Fibroblast of peridontal ligament (primary cell): ENCODE data around the gene ACSBG1.

Experiments
- DNase-seq: peaks from one replicate; pipeline ENCODE4 v3.0.0-alpha.2; 2010; ENCODE audit errors: extremely low read depth

The ACSBG1 gene

DNA sequence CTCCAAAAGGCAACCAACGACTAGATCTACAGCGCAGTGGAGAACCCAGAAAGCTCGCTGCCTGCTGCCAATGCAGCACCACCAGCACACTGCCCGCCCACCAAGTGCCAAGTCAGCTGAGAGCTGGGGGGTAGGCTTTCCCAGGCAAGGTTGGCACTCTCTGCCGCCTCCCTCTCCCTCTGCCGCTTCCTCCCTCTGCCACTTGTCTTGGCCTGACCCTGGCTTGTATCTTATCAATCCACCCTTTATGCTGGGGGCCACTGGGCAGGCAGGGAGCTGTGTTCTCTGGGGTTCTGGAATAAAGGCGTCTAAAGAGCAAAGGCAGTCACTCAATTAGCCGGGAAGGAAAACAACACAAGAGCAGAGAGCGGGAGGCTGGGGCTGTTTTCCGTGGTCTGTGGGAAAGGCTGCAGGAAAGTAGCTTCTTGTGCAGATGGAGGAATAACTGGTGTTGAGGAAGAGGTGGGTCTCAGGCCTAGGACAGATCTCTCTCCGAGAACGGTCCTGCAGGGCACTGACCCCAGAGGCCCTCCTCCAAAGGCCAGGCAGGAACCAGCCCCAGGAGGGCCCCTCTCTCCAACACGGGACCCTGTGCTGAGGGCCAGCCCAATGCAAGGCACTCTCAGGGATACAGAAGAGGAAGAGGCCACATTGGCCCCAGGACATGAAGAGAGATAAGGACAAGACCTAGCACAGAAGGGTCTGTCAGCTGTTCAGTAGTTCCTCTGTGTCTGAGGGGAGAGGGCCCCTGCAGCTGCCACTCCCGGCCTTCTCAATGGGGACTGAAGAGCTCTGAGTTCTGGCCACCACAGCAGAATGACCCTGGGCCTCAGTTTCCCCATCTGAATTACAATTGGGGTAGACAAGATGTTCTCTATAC is 30.8 kb downstream of the ACSBG1 start:
- no peak for DNase-seq

DNA sequence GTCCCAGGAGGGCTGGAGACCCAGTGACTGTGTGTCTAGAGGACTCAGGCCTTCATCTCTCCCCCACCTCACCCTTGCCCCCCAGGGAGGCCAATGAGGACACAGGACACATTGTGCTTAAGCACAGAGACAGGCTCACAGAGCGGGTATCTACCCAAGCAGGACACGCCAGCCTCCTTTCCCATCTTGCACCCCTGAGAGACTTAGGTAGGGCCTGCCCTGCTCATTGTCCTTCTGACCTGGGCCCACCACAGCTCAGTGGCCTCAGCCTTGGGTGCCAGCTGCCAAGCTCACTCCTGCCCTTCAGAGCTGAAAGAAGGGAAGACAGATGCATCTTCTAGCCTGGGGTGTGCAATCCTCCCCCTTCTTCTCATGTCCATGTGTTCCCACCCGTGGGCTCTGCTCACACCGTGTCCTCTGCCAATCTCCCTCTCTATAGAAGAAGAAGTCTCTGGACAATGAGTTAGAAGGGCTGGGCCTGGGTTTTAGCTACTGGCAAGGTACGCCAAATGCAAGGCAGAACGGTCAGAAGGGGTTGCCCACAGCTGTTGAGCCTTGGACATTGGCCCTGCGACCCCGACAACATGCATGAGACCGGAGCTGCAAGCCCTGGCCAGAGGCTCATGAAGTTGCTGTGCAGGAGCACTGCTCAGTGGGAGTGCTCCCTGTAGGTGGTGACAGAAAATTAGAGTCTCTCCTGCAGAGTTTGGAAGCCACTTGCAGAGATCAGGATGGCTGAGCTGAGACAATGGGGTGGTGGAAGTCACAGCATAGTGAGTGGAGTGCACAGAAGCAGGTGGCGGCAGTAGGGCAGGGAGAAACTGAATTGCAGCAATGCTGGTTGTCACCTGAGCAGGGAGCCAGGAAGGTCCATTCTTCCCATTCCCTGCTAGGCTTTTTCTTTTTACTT is 32.8 kb downstream of the ACSBG1 start:
- DNase-seq: no peak

DNA sequence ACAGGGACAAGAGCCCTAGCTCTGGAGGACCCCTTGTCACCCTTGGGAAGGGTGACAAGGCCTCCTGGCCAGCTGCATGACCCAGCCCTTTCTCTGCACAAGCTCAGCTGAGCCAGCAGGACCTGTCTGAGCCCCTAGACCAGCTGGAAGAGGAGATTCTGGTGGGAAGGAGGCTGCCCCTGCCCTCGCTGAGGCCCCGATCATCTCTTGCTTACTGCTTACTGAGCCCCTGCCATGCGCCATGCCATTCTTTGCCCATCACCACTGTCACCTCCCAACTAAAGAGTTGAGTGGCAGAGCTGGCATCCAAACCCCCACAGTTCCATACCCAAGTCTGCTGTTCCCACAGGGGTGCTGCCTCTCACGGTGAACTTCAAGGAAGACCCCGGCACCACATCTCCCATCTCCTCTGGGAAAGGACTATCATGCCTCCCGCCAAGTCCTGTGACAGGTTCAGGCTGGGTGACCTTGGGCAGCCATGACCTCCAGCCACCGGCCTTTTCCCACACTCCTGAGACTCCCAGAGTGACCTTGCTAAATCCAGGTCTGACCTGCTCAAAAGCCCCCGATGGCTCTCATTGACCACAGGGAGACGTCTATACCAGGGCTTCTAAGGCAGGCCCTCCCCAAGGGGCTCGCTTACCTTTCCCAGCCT is 34.0 kb downstream of the ACSBG1 start:
- no peak for DNase-seq

- DNase-seq: no peak
These were observed 36.7 kb downstream of the ACSBG1 start for GRCh38 chr15:78197632-78198031.

DNA sequence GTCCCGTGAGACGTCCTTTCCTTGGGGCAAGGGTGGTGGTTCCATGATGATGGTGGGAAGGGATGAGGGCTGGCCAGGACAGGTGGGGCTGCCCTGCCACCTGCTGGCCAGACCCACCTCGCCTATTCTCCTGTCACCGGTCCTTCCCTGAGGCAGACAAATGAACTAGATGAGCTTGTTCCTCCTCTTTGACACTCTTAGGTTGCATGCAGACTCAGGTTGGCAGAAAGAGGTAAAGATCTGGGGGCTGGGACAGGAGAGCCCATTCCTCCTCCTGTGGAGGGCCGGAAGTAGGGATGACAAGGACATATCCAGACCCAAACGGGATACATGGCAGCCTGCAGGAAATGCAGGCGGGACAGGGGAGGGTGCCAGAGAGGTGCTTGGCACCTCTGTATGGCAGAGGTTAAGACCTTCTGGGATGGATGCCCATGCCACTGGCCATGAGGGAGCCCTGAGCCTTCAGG is 38.6 kb downstream of the ACSBG1 start:
- DNase-seq: no peak

DNA sequence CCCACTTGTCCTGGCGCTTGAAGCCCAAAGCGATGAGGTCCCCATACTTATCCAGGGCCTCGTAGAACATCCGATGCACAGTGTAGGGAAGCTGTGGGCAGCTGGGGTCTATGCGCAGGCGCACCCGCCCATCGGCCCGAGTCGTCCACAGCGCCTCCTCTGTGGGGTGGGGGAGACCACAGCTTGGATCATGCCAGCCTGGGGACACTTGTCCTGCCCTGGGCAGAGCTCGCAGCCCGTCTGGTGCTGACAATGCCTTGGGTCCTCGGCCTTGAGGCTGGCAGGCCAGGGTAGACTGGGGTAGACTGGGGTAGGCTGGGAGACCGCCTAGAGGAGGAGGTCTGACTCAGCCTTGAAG is 39.8 kb downstream of the ACSBG1 start:
- DNase-seq: no peak

DNA sequence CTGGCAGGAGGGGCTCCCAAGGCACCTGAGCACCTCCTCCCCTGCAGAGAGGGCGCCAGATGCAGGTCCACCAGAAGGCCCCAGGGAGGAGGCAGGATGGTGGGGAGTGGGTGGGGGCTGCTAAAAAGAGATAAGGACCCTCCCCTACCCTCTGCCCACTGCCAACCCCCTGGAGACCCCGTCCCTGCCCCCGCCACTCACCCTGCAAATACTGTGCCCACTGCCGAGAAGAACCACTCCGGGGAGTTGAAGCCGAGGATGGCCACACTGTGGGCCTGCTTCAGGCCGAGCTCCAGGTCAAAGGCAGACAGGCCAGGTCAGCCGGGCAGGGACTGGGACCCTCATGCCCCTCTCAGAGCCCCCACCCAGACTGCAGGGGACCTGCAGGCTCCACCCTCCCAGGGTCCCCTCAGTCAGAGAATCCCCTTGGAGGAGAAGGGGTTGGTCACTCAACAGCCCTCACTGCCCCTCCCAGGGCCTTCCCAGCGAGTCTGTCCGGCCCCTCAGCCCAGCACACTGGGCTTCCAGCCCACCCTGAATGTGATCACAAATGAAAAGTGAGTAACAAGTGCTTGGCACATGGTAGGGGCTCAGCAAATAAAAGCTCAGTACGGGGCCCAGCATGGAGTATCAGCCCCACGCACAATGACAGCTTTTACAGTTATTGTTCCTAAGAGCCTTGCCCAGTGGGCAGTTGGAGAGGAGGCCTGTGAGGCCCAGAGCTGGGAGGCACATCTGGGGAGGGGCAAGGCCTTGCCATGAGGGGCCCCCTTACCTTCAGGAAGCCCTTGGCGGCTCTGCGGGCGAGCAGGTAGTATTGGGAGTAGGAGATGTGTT is 40.4 kb downstream of the ACSBG1 start:
- DNase-seq: no peak

DNA sequence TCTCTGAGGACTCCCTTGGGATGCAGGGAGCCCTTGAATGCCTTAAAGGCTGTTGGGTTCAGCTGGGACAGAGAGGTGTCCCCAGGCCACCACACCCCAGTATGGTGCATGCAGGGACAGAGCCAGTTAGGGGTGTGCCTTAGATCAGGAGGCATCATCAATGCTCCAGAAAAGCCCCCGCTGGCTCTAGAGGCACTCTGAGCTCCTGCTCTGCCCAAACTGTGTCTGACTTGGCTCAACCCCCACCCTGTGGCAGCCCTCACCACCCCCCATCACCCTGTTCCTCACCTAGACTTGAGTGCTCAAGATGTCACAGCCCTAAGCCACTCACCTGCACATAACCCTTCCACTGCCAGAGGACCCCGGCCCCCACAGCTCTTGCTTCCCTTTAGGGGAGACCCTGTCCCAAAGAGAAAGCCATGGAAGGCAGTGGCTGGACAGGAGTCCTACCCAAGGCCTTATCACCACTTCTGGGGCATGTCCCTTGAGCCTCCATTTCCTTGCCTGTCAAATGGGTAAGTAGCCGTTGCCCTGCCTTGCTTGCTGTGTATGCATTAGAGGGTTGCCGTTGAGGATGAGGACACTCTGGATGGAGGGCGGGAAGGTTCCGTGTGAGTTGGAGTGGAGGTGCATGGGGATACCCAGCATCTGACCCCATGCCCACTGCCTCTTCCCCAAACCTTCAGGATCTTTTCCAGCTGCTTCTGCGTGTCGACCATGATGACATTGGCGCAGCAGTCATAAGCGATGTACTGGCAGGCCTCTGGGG is 41.4 kb downstream of the ACSBG1 start:
- no peak for DNase-seq

GRCh38 chr15:78182821-78183220 is 51.5 kb downstream of the ACSBG1 start:
- DNase-seq: no peak

DNA sequence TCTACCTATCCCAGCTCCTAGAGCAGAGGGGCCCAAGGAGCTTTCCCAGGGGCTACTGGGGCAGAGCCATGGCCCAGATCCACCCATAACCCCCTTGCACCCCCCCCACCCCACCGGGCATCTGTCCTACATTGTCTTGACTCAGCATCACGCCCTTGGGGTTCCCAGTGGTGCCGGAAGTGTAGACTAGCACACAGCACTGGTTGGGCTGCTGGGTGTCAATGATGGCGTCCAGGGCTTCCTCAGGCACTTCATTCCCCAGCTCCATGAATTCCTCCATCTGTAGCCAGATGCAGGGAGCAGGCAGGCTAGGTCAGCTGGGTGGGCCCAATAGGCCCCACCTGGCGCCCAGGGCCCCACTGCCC is 52.0 kb downstream of the ACSBG1 start:
- no peak for DNase-seq

DNA sequence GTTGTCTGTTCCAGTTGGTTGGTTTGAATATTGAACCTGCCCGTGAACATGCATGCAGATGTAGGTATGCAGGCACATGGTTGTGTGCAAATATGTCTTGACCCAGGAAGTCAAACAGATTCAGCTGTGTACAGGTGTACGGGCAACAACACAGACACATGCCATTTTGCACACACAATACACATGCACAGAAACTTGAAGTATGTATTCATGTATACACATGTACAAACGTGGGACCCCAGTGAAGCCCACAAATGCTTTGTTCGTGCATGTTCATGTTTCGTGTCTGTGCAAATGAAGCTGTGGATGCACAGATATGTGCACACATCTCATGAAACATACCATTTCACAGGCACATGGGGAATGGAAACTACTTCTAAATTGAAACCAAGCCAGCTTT is 54.5 kb downstream of the ACSBG1 start:
- DNase-seq: no peak

DNA sequence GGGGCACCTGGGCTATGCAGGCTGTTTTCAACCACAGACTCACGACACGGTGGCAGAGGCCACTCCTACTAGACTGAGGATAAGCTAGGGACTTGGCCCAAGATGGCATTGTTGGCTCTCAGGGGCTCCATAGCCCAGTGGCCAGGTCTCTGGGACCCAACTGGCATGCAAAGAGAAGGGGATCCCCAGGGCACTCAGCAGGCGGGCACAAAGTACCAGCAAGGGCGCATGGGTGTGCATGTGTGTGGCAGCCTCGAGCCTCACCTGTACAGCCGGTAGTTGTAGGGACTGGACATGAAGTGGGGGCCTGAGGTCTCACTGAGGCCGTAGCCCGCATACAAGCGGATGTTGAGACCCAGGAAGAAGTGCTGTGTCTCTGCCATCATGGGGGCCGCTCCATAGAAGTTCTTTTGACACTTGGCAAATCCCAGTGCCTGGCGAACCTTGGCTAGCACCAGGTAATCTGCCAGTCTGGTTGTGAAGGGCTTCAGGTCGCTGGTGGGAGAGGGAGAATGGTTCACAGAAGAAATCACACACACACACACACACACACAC is 55.0 kb downstream of the ACSBG1 start:
- DNase-seq: no peak

DNA sequence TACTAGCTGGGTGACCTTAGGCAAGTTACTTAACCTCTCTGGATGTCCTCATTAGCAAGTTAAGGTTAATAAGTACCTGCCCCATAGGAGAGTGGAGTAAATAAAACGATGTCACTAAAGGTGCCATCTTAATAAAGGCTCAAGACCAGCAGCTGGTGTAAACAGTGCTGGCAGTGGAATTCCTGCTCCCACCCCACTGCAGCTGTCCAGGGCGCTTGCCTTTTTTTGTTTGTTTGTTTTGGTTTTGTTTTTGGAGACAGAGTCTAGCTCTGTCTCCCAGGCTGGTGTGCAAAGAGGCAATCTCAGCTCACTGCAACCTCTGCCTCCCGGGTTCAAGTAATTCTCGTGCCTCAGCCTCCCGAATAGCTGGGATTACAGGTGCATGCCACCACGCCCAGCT is 56.3 kb downstream of the ACSBG1 start:
- DNase-seq: no peak

DNA sequence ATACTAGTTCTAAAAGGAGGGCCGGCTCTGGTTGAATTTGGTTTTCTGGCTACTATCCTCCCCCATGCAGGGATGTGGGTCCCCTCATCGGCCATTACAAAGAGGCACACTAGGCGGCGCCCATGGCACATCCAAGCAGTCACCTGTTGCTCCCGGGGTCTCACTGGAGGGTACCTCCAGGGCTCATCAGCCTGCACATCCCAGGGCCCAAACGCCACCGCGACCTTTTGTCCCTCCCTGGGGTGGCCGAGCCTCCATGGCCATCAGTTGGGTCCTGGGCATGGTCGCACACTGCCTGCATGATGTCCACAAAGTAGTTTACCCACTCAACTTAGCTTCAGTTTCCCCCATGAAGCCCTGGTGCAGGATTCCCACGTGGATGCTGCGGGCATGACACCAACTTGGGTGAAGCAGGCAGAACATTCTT is 56.9 kb downstream of the ACSBG1 start:
- DNase-seq: no peak

DNA sequence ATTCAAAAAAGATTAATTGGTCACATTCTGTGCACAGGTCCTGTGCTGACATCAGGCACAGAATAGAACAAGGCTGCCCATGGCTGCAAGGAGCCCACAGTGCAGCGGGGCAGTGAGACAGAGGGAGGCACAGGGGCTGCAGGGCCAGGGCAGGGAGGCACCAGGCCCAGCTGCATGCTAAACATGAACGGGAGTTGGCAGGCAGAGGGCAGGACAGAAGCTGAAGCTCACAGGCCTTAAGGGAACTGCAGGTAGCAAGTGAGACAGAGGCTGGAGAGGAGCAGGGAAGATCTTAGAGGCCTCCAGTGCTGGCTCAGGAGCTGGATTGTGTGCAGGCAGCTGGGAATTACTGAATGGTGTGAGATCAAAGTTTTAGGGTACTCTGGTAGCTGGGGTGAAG is 59.0 kb downstream of the ACSBG1 start:
- no peak for DNase-seq

DNA sequence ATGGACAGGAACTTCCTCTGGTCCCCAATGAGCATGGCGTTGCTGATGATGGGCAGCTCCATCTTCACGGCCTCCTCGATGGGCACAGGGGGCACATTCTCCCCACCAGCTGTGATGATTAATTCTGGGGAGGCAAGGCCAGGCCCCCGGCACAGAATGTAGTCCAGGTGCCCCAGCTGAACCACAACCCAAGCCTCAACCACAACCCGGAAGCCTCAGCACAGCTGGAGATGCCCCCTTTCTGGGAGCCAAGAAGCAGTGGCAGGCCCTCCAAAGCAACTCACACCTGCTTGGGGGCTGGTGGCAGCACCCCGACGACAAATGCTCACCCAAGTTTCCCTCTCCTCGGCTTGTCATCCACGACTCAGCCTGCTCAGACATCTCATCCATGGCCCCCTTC is 60.0 kb downstream of the ACSBG1 start:
- DNase-seq: no peak

DNA sequence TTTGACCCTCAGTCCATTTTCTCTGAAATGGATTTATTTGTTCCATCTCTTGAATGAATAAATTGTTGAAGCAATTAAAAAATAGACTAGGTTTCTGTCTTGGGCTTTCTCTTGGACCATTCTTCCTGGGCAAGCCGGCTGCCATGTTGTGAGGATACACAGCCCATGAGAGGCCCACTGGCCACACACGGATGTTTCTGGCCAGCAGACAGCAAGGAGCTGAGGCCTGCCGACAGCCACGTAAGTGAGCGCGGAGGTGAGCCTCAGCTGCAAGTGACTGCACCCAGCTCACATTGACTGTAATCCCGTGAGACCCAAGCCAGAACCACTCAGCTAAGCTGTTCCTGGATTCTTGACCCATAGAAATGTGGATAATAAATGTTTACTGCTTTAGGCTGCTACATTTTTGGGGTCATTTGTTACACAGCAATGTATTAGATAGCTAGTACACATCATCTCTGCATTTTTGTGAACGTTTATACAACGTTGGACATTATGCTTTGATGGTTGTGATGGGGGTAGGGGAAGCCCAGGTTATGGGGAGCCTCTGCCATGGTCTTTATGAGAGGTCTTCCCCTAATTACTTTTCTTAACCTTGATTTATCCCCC is 62.4 kb downstream of the ACSBG1 start:
- DNase-seq: no peak

GRCh38 chr15:78170848-78171773 is 63.3 kb downstream of the ACSBG1 start:
- no peak for DNase-seq

DNA sequence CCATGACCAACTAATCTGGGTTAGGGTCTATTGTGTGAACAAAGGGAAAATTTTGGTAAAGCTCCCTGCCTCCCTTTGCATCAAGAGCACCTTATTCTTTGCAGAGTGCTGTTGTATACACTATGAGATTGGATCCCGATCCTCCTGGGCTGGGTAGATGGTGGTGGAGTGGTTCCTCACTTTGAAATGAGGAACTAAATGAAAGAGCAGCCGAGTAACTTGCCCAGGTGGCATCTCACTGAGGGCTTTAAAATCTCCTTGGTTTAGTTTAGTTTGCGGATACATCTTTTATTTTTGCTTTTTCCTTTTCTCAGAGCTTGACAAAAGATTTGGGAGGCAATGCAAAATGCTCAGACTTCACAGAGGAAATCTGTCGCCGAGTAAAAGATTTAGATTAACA is 65.8 kb downstream of the ACSBG1 start:
- no peak for DNase-seq
